Measurements from ENCODE around the gene OIP5.
"Not testable (repeated sequence)": the region's sequence is repeated elsewhere in the genome, so short reads cannot be mapped to it uniquely, and the experiment has no call there.

Gene OIP5

GRCh38 chr15:41331281-41331680 is 1.1 kb downstream of the OIP5 start:
- Mint-ChIP-seq H3K27ac (peak overlapping the region; percentile 96), H3K4me3 (peak overlapping the region; percentile 99), H3K36me3 (ENCODE audit: low read depth) (peaks cover 28% of the 10 kb centered on the region), H3K27me3 (no peaks in the 10 kb centered on the region), H3K9me3 (no peaks in the 10 kb centered on the region), H3K4me1 (ENCODE audit: low read depth) (peaks cover 23% of the 10 kb centered on the region)

GRCh38 chr15:41323611-41324010 is 8.8 kb downstream of the OIP5 start:
- Mint-ChIP-seq H3K27ac (no peak overlapping the region), H3K4me3 (no peak overlapping the region), H3K36me3 (ENCODE audit: low read depth) (peaks cover 33% of the 10 kb centered on the region), H3K27me3 (no peaks in the 10 kb centered on the region), H3K9me3 (no peaks in the 10 kb centered on the region), H3K4me1 (ENCODE audit: low read depth) (peaks cover 10% of the 10 kb centered on the region)

- H3K4me3 Mint-ChIP-seq, H3K9me3 Mint-ChIP-seq, H3K27ac Mint-ChIP-seq, H3K27me3 Mint-ChIP-seq: not testable (repeated sequence)
- peaks cover 24% of the 10 kb centered on the region for H3K36me3 Mint-ChIP-seq (ENCODE audit: low read depth)
- H3K4me1 Mint-ChIP-seq (ENCODE audit: low read depth) = peaks cover 10% of the 10 kb centered on the region
Observed at GRCh38 chr15:41320805-41321330, 11.5 kb downstream of the OIP5 start.

- no peaks in the 10 kb centered on the region for H3K27me3 Mint-ChIP-seq
- no peaks in the 10 kb centered on the region for H3K4me1 Mint-ChIP-seq (ENCODE audit: low read depth)
- no peak overlapping the region for H3K27ac Mint-ChIP-seq
- no peaks in the 10 kb centered on the region for H3K9me3 Mint-ChIP-seq
- H3K36me3 Mint-ChIP-seq (ENCODE audit: low read depth) = peaks cover 29% of the 10 kb centered on the region
- H3K4me3 Mint-ChIP-seq = no peak overlapping the region
Observed at GRCh38 chr15:41309226-41309905, 23.0 kb downstream of the OIP5 start.

GRCh38 chr15:41307679-41308078 is 24.7 kb downstream of the OIP5 start:
- H3K27ac Mint-ChIP-seq = no peak overlapping the region
- no peaks in the 10 kb centered on the region for H3K4me1 Mint-ChIP-seq (ENCODE audit: low read depth)
- H3K27me3 Mint-ChIP-seq = no peaks in the 10 kb centered on the region
- no peak overlapping the region for H3K4me3 Mint-ChIP-seq
- peaks cover 17% of the 10 kb centered on the region for H3K36me3 Mint-ChIP-seq (ENCODE audit: low read depth)
- no peaks in the 10 kb centered on the region for H3K9me3 Mint-ChIP-seq

- Mint-ChIP-seq H3K36me3 (ENCODE audit: low read depth) (peaks cover 30% of the 10 kb centered on the region), H3K27ac (no peak overlapping the region), H3K4me3 (no peak overlapping the region), H3K4me1 (ENCODE audit: low read depth) (no peaks in the 10 kb centered on the region), H3K27me3 (no peaks in the 10 kb centered on the region), H3K9me3 (no peaks in the 10 kb centered on the region)
Observed at GRCh38 chr15:41304149-41304770, 28.1 kb downstream of the OIP5 start.

GRCh38 chr15:41301587-41301986 is 30.8 kb downstream of the OIP5 start:
- H3K36me3 Mint-ChIP-seq (ENCODE audit: low read depth) = peaks cover 37% of the 10 kb centered on the region
- no peak overlapping the region for H3K4me3 Mint-ChIP-seq
- no peaks in the 10 kb centered on the region for H3K27me3 Mint-ChIP-seq
- no peaks in the 10 kb centered on the region for H3K9me3 Mint-ChIP-seq
- no peaks in the 10 kb centered on the region for H3K4me1 Mint-ChIP-seq (ENCODE audit: low read depth)
- H3K27ac Mint-ChIP-seq = no peak overlapping the region

GRCh38 chr15:41301139-41301538 is 31.3 kb downstream of the OIP5 start:
- H3K9me3 Mint-ChIP-seq; H3K27ac Mint-ChIP-seq; H3K27me3 Mint-ChIP-seq; H3K4me3 Mint-ChIP-seq; H3K4me1 Mint-ChIP-seq (ENCODE audit: low read depth): not testable (repeated sequence)
- peaks cover 38% of the 10 kb centered on the region for H3K36me3 Mint-ChIP-seq (ENCODE audit: low read depth)

GRCh38 chr15:41292521-41292920 is 39.9 kb downstream of the OIP5 start:
- H3K27ac Mint-ChIP-seq = peak overlapping the region; percentile 49
- no peaks in the 10 kb centered on the region for H3K9me3 Mint-ChIP-seq
- no peak overlapping the region for H3K4me3 Mint-ChIP-seq
- peaks cover 30% of the 10 kb centered on the region for H3K4me1 Mint-ChIP-seq (ENCODE audit: low read depth)
- peaks cover 28% of the 10 kb centered on the region for H3K36me3 Mint-ChIP-seq (ENCODE audit: low read depth)
- H3K27me3 Mint-ChIP-seq = no peaks in the 10 kb centered on the region

- H3K4me3 Mint-ChIP-seq = no peak overlapping the region
- peaks cover 42% of the 10 kb centered on the region for H3K4me1 Mint-ChIP-seq (ENCODE audit: low read depth)
- no peaks in the 10 kb centered on the region for H3K27me3 Mint-ChIP-seq
- H3K36me3 Mint-ChIP-seq (ENCODE audit: low read depth) = peaks cover 37% of the 10 kb centered on the region
- H3K9me3 Mint-ChIP-seq = no peaks in the 10 kb centered on the region
- H3K27ac Mint-ChIP-seq = peak overlapping the region; percentile 55
Observed at GRCh38 chr15:41291065-41291631, 41.2 kb downstream of the OIP5 start.

GRCh38 chr15:41289953-41290352 is 42.4 kb downstream of the OIP5 start:
- Mint-ChIP-seq H3K36me3 (ENCODE audit: low read depth) (peaks cover 41% of the 10 kb centered on the region), H3K27me3 (no peaks in the 10 kb centered on the region), H3K27ac (no peak overlapping the region), H3K4me3 (no peak overlapping the region), H3K4me1 (ENCODE audit: low read depth) (peaks cover 54% of the 10 kb centered on the region), H3K9me3 (no peaks in the 10 kb centered on the region)

GRCh38 chr15:41288464-41288863 is 43.9 kb downstream of the OIP5 start:
- Mint-ChIP-seq H3K9me3 (no peaks in the 10 kb centered on the region), H3K27me3 (no peaks in the 10 kb centered on the region), H3K27ac (peak overlapping the region; percentile 29), H3K4me1 (ENCODE audit: low read depth) (peaks cover 62% of the 10 kb centered on the region), H3K36me3 (ENCODE audit: low read depth) (peaks cover 53% of the 10 kb centered on the region), H3K4me3 (no peak overlapping the region)

- H3K27me3 Mint-ChIP-seq = no peaks in the 10 kb centered on the region
- H3K4me3 Mint-ChIP-seq = peak overlapping the region; percentile 9
- H3K4me1 Mint-ChIP-seq (ENCODE audit: low read depth) = peaks cover 69% of the 10 kb centered on the region
- H3K9me3 Mint-ChIP-seq = no peaks in the 10 kb centered on the region
- H3K36me3 Mint-ChIP-seq (ENCODE audit: low read depth) = peaks cover 47% of the 10 kb centered on the region
- no peak overlapping the region for H3K27ac Mint-ChIP-seq
Observed at GRCh38 chr15:41286665-41287333, 45.6 kb downstream of the OIP5 start.

GRCh38 chr15:41285285-41285684 is 47.1 kb downstream of the OIP5 start:
- Mint-ChIP-seq H3K4me3 (peak overlapping the region; percentile 100), H3K27ac (peak overlapping the region; percentile 99), H3K9me3 (no peaks in the 10 kb centered on the region), H3K4me1 (ENCODE audit: low read depth) (peaks cover 54% of the 10 kb centered on the region), H3K36me3 (ENCODE audit: low read depth) (peaks cover 47% of the 10 kb centered on the region), H3K27me3 (no peaks in the 10 kb centered on the region)

Data from stimulated activated naive CD8-positive, alpha-beta T cell treated with anti-CD3 and anti-CD28 coated beads, Interleukin-15, Interleukin-2, amounts not matched to agents 100 ng/mL and 50 ng/mL, for 24 hours (primary cell).